DND-41 (cell line): Measurements from ENCODE around the gene MAD2L2.

Source experiments
- CTCF ChIP-seq: IDR thresholded peaks from 2 replicates; pipeline ENCODE4 v1.5.1; 2012; ENCODE audit warnings: borderline replicate concordance, low read length, moderate library complexity, mild to moderate bottlenecking; ENCODE audit not compliant: poor library complexity, severe bottlenecking; ENCODE audit errors: extremely low read depth
- EZH2 ChIP-seq: IDR thresholded peaks from 3 replicates; pipeline ENCODE4 v1.6.1; 2012; ENCODE audit warnings: borderline replicate concordance, low read depth, mild to moderate bottlenecking, moderate library complexity, low read length, inconsistent platforms; ENCODE audit not compliant: severe bottlenecking

GRCh38 chr1:11626551-11626950 lies 54.4 kb downstream of the MAD2L2 start:
- TF ChIP-seq CTCF (no peak), EZH2 (no peak)
